Left ventricle myocardium inferior (tissue), 1 donor: ENCODE results near the gene ESR2. TPM values are rescaled to one million over a fixed set of nuclear protein-coding genes. Genes with fewer than 3 reads are reported as not detected.

Source experiments
- DNase-seq: peaks from one replicate; pipeline ENCODE4 v3.0.0-alpha.2; 2020
- H3K27ac ChIP-seq: fragments of 200-600 bp; replicated peaks from 2 replicates; pipeline ENCODE4 v1.8.0; 2021
- H3K27me3 ChIP-seq: fragments of 200-600 bp; 2 replicates; pipeline ENCODE4 v1.8.0; 2021; ENCODE audit warnings: low read depth
- H3K36me3 ChIP-seq: fragments of 200-600 bp; 2 replicates; pipeline ENCODE4 v1.8.0; 2021
- H3K4me1 ChIP-seq: fragments of 200-600 bp; 2 replicates; pipeline ENCODE4 v1.8.0; 2021
- H3K4me3 ChIP-seq: fragments of 200-600 bp; 2 replicates; pipeline ENCODE4 v1.8.0; 2021; ENCODE audit warnings: mild to moderate bottlenecking, moderate library complexity
- H3K9me3 ChIP-seq: fragments of 200-600 bp; replicated peaks from 2 replicates; pipeline ENCODE4 v1.8.0; 2021
- intact Hi-C: fragments of 100-400 bp; cut with micrococcal nuclease; formaldehyde crosslinking; loops from one replicate; pipeline ENCODE4 v1.11.0; 2022
- total RNA-seq: library from RNA; stranded (reverse); fragmentation: NEBNext Ultra II Directional; extraction: Animal tissue kit (Norgen Biotek cat#: 25700); gene quantifications from one replicate; pipeline ENCODE4 v1.2.1, GENCODE V29; 2021
- TF ChIP-seq, protein P1 (sequence below): fragments of 200-600 bp; IDR thresholded peaks from 2 replicates; pipeline ENCODE4 v1.8.0; 2021; ENCODE audit warnings: antibody characterized with exemption, mild to moderate bottlenecking, borderline replicate concordance
- donor health status: DM: no; HTN: yes; CAD: no; lungs with severe emphysema.

The ESR2 gene
- total RNA-seq, 1 donor from 2014 or later = 1.0 TPM

DNA sequence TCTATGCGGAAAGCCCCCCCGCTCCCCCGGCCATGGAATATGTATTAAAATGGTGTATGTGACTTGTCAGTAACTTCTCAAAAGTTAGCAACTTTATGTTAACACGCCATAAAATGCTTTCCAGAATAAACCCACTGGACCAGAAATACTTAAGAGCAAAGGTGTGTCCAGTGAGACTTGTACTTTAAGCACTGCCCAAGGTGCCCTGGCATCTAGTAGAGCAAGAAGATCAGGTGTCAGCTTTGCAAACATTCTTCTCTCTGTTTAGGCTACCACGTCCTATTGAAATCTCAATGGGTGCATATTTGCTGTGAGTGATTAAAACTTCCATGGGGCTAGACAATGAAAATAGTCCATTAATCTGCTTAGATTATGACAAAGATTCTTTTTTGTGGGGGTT, 201.2 kb downstream of the ESR2 start:
- TF ChIP-seq, protein P1, sequence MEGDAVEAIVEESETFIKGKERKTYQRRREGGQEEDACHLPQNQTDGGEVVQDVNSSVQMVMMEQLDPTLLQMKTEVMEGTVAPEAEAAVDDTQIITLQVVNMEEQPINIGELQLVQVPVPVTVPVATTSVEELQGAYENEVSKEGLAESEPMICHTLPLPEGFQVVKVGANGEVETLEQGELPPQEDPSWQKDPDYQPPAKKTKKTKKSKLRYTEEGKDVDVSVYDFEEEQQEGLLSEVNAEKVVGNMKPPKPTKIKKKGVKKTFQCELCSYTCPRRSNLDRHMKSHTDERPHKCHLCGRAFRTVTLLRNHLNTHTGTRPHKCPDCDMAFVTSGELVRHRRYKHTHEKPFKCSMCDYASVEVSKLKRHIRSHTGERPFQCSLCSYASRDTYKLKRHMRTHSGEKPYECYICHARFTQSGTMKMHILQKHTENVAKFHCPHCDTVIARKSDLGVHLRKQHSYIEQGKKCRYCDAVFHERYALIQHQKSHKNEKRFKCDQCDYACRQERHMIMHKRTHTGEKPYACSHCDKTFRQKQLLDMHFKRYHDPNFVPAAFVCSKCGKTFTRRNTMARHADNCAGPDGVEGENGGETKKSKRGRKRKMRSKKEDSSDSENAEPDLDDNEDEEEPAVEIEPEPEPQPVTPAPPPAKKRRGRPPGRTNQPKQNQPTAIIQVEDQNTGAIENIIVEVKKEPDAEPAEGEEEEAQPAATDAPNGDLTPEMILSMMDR = no peak
- intact Hi-C loops = no loop called here
- no peak for DNase-seq
- Histone ChIP-seq H3K27me3 (no peaks in the 10 kb centered on the region), H3K27ac (no peak overlapping the region), H3K9me3 (no peaks in the 10 kb centered on the region), H3K4me3 (no peak overlapping the region), H3K36me3 (peaks cover 93% of the 10 kb centered on the region), H3K4me1 (no peaks in the 10 kb centered on the region)

DNA sequence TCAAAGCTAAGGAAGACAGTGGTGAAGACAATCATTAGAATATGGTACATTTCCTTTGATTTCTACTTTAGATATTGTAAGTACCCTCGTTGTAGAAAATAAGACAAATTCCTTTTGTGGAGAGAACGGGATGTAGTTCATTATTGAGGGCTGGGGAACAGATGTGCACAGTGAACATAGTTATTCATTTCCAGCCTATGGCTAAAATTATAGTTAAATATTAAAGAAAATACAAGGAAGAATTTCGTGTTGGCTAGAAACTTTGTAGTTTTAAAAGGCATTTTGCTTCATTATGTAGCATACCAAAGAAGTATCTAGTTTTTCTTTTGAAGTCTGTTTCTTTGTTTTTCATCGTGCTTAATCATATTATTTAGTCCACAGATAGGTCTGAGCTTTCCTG, 201.8 kb downstream of the ESR2 start:
- TF ChIP-seq, protein P1 = no peak
- no peak overlapping the region for H3K4me3 ChIP-seq
- no peak overlapping the region for H3K27ac ChIP-seq
- H3K36me3 ChIP-seq = peaks cover 92% of the 10 kb centered on the region
- DNase-seq = no peak
- no peaks in the 10 kb centered on the region for H3K4me1 ChIP-seq
- intact Hi-C loops = no loop called here
- H3K27me3 ChIP-seq = no peaks in the 10 kb centered on the region
- no peaks in the 10 kb centered on the region for H3K9me3 ChIP-seq

DNA sequence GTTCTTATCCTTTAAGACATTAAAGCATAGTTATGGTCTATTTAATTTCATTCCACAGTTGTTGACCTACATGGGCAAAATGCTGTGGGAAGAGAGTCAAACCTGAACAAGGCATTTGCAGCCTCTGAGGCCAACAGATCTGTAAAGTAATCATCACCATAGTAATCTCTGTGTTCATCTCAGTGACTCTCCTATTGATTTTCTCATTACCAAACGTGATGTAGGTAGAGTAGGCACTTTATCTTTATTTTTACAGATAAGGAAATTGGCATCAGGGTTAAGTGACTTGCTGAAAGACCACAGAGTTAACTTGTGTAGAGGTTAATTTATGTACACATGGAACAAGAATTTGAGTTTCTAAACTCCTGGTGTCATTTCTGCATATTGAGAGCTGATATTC, 203.0 kb downstream of the ESR2 start:
- DNase-seq = no peak
- H3K36me3 ChIP-seq = peaks cover 84% of the 10 kb centered on the region
- H3K4me3 ChIP-seq = no peak overlapping the region
- intact Hi-C loops = no loop called here
- TF ChIP-seq, protein P1 = no peak
- no peaks in the 10 kb centered on the region for H3K4me1 ChIP-seq
- H3K27me3 ChIP-seq = no peaks in the 10 kb centered on the region
- no peak overlapping the region for H3K27ac ChIP-seq
- H3K9me3 ChIP-seq = no peaks in the 10 kb centered on the region

DNA sequence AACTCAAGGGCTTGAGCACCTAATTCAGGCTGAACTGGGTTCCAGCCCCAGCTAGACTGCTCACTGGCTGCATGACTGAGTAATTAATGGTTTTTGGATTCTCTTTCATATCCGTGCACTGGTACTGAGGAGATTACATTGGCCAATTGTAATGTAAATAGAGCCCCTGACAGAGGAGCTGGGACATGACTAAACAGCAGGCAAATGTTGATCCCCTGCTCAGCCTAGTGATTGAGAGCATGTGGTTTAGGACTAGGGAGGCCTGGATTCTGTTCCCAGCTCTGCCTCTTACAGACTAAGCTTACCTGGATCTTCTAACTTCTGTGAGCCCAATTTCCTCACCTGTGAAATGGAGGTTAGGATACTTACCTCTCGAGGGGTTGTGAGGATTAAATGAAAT, 204.3 kb downstream of the ESR2 start:
- Histone ChIP-seq H3K4me3 (no peak overlapping the region), H3K36me3 (peaks cover 73% of the 10 kb centered on the region), H3K27ac (no peak overlapping the region), H3K9me3 (no peaks in the 10 kb centered on the region), H3K27me3 (no peaks in the 10 kb centered on the region), H3K4me1 (no peaks in the 10 kb centered on the region)
- DNase-seq = no peak
- intact Hi-C loops = no loop called here
- TF ChIP-seq, protein P1 = no peak

DNA sequence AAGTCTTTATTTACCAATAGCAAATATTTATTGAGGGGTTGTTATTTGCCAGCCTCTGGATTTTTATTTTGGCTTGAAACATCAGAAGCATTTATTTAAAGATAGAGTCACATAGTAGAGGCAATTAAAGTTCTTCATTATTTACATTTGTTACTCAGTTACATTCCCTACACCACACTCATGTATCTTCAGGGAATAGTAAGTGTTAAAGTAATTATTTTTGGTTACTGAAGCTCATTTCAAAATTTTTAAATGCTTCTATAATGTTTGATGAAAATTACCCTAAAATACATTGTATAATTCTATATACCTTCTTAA, 205.6 kb downstream of the ESR2 start:
- peaks cover 75% of the 10 kb centered on the region for H3K36me3 ChIP-seq
- H3K9me3 ChIP-seq = no peaks in the 10 kb centered on the region
- DNase-seq = no peak
- TF ChIP-seq, protein P1 = no peak
- H3K27me3 ChIP-seq = no peaks in the 10 kb centered on the region
- intact Hi-C loops = no loop called here
- no peak overlapping the region for H3K27ac ChIP-seq
- H3K4me1 ChIP-seq = no peaks in the 10 kb centered on the region
- H3K4me3 ChIP-seq = no peak overlapping the region

DNA sequence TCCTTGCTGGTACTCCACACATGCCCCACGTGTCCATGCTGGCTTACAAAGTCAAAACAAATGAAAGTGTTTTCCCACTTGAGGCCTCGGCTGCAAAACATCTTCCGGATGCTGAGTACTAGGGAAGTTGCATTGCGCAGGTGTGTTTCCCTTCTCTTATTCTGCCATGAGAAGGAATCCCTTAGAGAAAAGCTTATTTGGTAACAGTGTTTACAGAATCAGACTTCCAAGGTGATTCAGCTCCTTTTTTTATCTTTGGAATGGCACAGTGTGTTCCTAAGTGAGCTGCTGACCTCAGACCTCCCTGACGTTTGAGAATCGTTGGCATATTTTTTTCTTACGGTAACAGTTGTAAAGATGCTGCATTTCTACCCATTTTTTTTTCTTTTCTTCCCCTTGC, 211.3 kb downstream of the ESR2 start:
- intact Hi-C loops = no loop called here
- Histone ChIP-seq H3K9me3 (no peaks in the 10 kb centered on the region), H3K4me1 (peaks cover 9% of the 10 kb centered on the region), H3K36me3 (peaks cover 66% of the 10 kb centered on the region), H3K4me3 (no peak overlapping the region), H3K27me3 (no peaks in the 10 kb centered on the region), H3K27ac (peak overlapping the region; percentile 46)
- DNase-seq = no peak
- TF ChIP-seq, protein P1 = no peak
